Tracheal epithelial cell (primary cell): Measurements from ENCODE around the gene CENPE. TPM values are rescaled to one million over a fixed set of nuclear protein-coding genes. Genes with fewer than 3 reads are reported as not detected.

ENCODE experiments used
- total RNA-seq: library from RNA; depleted of rRNA; stranded (reverse); fragments of >200 nt; gene quantifications from 2 replicates; pipeline ENCODE4 v1.2.1, GENCODE V29; 2014

The CENPE gene
- total RNA-seq, result 0.43 and 2.4 TPM in 2 replicates

GRCh38 chr4:103198111-103198765 is at the start of gene CENPE:
TSS of gene CENPE (minus strand) at chr4:103198343. CDS start at chr4:103198319, 24 bp downstream.

GRCh38 chr4:103099691-103100392 is 98.3 kb downstream of the CENPE start, which contains the start of gene BDH2:
TSS of gene BDH2 (minus strand) at chr4:103099834. CDS start at chr4:103096254, 3,580 bp downstream.

GRCh38 chr4:103076747-103077347 is 121.3 kb downstream of the CENPE start, which contains the start of gene SLC9B2:
TSS of gene SLC9B2 (minus strand) at chr4:103076761. CDS start at chr4:103067550, 9,211 bp downstream.

Other genes with a start within 250 kb of the CENPE start
- gene SLC9B1, start 178.6 kb downstream of the CENPE start, total RNA-seq, result 0.64 TPM in 1 of 2 replicates, not detected in the other
- 14.0 and 14.5 TPM in 2 replicates for gene SLC9B2, start 121.6 kb downstream of the CENPE start, total RNA-seq
- 26.9 and 34.7 TPM in 2 replicates for gene BDH2, start 98.5 kb downstream of the CENPE start, total RNA-seq